ENCODE data around the gene DRD4. TPM values are rescaled to one million over a fixed set of nuclear protein-coding genes. Genes with fewer than 3 reads are reported as not detected.

DRD4 gene
- total and polyA plus RNA-seq, 2 of the 8 experiments (the other 6 are each of a cell fraction or from before 2014, with no cell fraction given), result 3.4 to 4.9 TPM

GRCh38 chr11:630871-631270 is 6.2 kb upstream of the DRD4 start (continued):
- TF ChIP-seq GABPA (IDR thresholded peaks at IDR 0.05; ENCODE audit: borderline replicate concordance, insufficient read depth, low read length) (no peak), RBBP5 (IDR thresholded peaks at IDR 0.05; ENCODE audit: borderline replicate concordance, low read depth, low read length) (no peak), JUND (IDR thresholded peaks at IDR 0.05; ENCODE audit: low read length) (no peak), CHD7 (IDR thresholded peaks at IDR 0.05; ENCODE audit: insufficient replicate concordance, low read length) (no peak), TAF1 (IDR thresholded peaks at IDR 0.05; ENCODE audit: low read depth, low read length) (no peak)

All from H1 (cell line).